Forelimb muscle (tissue), 1 donor: ENCODE data around the gene NDUFV1. TPM values are rescaled to one million over a fixed set of nuclear protein-coding genes. Genes with fewer than 3 reads are reported as not detected.
"Not testable (repeated sequence)": the region's sequence is repeated elsewhere in the genome, so short reads cannot be mapped to it uniquely, and the experiment has no call there.

Experiments used
- DNase-seq: peaks from one replicate; pipeline ENCODE4 v3.0.0-alpha.2; 2013; ENCODE audit warnings: low read depth
- polyA plus RNA-seq: library from polyadenylated mRNA; unstranded; fragments of 120-200 nt; gene quantifications from one replicate; pipeline ENCODE4 v1.2.1, GENCODE V29; 2013; ENCODE audit not compliant: insufficient read length

Gene NDUFV1
- polyA plus RNA-seq, 1 donor = 151 TPM

- no peak for DNase-seq
Measured at GRCh38 chr11:67654225-67654624, 47.5 kb downstream of the NDUFV1 start.

GRCh38 chr11:67656278-67656922 lies 49.7 kb downstream of the NDUFV1 start:
- DNase-seq = no peak

GRCh38 chr11:67657300-67657699 lies 50.6 kb downstream of the NDUFV1 start:
- DNase-seq = no peak

- not testable (repeated sequence) for DNase-seq
Measured at GRCh38 chr11:67659651-67660165, 53.0 kb downstream of the NDUFV1 start.

GRCh38 chr11:67660752-67661151 lies 54.0 kb downstream of the NDUFV1 start:
- DNase-seq = not testable (repeated sequence)

Other genes with a start within 250 kb of the NDUFV1 start
- gene CLCF1, start 233.3 kb upstream of the NDUFV1 start, polyA plus RNA-seq = 3.6 TPM
- gene RAD9A, start 214.9 kb upstream of the NDUFV1 start, polyA plus RNA-seq = 8.2 TPM
- 123 TPM for gene PPP1CA, start 205.1 kb upstream of the NDUFV1 start, polyA plus RNA-seq
- 6.6 TPM for gene TBC1D10C, start 202.9 kb upstream of the NDUFV1 start, polyA plus RNA-seq
- gene CARNS1, start 191.3 kb upstream of the NDUFV1 start, polyA plus RNA-seq = 73.3 TPM
- 32.0 TPM for gene RPS6KB2, start 178.4 kb upstream of the NDUFV1 start, polyA plus RNA-seq
- gene PTPRCAP, start 169.3 kb upstream of the NDUFV1 start, polyA plus RNA-seq = 1.1 TPM
- 26.2 TPM for gene CORO1B, start 163.5 kb upstream of the NDUFV1 start, polyA plus RNA-seq
- gene GPR152, start 154.2 kb upstream of the NDUFV1 start, polyA plus RNA-seq = not detected
- gene CABP4, start 151.6 kb upstream of the NDUFV1 start, polyA plus RNA-seq = 1.1 TPM
- 53.4 TPM for gene TMEM134, start 137.7 kb upstream of the NDUFV1 start, polyA plus RNA-seq
- gene AIP, start 123.9 kb upstream of the NDUFV1 start, polyA plus RNA-seq = 42.0 TPM
- 6.3 TPM for gene PITPNM1, start 101.6 kb upstream of the NDUFV1 start, polyA plus RNA-seq
- 16.2 TPM for gene CDK2AP2, start 98.8 kb upstream of the NDUFV1 start, polyA plus RNA-seq
- gene CABP2, start 83.5 kb upstream of the NDUFV1 start, polyA plus RNA-seq = not detected
- gene GSTP1, start 23.1 kb upstream of the NDUFV1 start, polyA plus RNA-seq = 200 TPM
- gene NUDT8, start 23.0 kb downstream of the NDUFV1 start, polyA plus RNA-seq = 3.7 TPM
- not detected for gene TBX10, start 32.8 kb downstream of the NDUFV1 start, polyA plus RNA-seq
- gene ACY3, start 43.8 kb downstream of the NDUFV1 start, polyA plus RNA-seq = 0.63 TPM
- not detected for gene ALDH3B2, start 67.7 kb downstream of the NDUFV1 start, polyA plus RNA-seq